HPDE6-E6E7 (cell line): ENCODE results near the gene HHAT.

ENCODE experiments used
- DNase-seq: peaks from one replicate; pipeline ENCODE4 v3.0.0; 2011; ENCODE audit warnings: missing footprints; ENCODE audit errors: extremely low spot score

The HHAT gene

GRCh38 chr1:210596641-210597040 is 267.9 kb downstream of the HHAT start:
- no peak for DNase-seq

- DNase-seq, result no peak
Observed at GRCh38 chr1:210597555-210598134, 268.9 kb downstream of the HHAT start.

DNA sequence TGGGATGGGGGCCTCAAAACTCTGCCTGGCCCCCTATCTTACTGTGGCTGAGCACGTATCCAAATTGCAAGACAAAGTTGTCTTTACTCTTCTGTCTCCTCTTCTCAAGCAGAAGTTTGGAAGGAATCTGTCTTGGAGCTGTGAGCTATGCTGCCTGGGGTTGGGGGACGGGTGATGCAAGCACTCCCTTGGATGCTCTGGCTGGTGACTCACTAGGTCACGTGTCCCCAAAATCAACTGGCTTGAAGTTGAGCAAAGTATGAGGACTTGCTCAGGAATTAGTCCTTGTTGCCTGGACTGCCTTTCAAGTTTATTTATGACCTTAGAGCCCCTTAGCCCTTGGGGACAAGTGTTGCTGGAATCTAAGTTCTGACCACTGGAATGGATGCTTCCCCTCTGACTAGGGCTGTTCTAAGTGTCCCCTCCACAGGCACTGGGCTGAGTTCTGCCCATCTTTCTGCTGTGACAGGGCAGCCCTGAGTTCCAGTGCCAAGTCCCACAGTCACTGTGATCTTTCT is 269.5 kb downstream of the HHAT start:
- no peak for DNase-seq

DNA sequence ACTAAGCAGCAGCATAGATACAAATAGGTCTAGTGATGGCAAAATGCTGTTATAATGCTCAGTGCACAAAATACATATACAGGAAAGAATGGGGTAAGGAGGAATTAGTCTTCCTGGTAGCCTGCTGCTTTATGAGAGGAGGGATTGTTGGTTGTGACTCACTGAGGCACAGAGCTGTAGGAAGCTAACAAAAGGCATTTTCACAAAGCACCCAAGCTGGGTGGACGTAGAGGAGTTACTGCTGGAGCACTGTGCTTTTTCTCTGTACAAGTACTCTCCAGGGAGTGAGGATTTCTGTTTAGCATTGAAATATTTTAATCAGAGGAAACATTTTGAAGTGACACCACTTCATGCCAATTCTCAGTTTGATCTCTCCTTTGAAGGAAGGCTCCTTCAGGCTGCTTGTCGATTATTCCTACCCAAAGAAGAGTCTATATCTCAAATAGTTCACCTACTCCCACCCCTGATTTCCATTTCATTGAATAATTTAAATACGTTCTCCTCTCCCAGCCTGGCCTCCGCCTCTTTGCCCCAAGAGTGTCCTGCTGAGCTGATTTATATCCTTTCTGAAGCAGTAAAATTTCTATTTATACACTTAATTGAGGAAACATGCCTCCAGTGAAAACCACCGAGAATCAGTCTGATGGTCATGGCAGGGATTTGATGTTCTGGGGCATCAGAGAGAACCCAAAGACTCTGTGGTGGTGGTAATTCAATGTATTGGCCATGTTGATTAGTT is 271.9 kb downstream of the HHAT start:
- no peak for DNase-seq

- DNase-seq, result no peak
Observed at GRCh38 chr1:210603123-210603522, 274.4 kb downstream of the HHAT start.

GRCh38 chr1:210605099-210605498 is 276.4 kb downstream of the HHAT start:
- DNase-seq, result no peak

DNA sequence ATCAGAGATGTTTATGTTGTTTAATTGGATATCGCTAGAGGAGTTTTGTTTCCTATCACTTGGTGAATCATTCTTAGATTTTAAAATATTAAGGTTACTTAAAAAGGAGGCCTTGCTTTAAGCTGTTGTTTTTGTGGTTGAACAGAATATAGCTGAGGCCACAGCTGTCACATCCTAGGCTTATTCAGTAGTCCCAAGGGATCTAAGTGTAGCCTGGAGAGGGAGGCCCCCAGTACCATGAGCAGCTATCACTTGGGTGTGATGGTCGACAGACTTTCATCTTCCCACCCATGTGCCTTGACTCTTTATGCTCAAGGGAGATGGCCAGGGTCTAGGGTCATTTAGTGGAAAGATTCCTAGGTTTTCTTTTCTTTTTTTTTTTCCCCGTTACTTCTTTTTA is 278.7 kb downstream of the HHAT start:
- DNase-seq, result no peak

GRCh38 chr1:210608767-210609166 is 280.1 kb downstream of the HHAT start:
- DNase-seq, result no peak

GRCh38 chr1:210616356-210616755 is 287.7 kb downstream of the HHAT start:
- DNase-seq, result no peak

GRCh38 chr1:210617293-210617692 is 288.6 kb downstream of the HHAT start:
- no peak for DNase-seq

- no peak for DNase-seq
Observed at GRCh38 chr1:210618369-210618768, 289.7 kb downstream of the HHAT start.

DNA sequence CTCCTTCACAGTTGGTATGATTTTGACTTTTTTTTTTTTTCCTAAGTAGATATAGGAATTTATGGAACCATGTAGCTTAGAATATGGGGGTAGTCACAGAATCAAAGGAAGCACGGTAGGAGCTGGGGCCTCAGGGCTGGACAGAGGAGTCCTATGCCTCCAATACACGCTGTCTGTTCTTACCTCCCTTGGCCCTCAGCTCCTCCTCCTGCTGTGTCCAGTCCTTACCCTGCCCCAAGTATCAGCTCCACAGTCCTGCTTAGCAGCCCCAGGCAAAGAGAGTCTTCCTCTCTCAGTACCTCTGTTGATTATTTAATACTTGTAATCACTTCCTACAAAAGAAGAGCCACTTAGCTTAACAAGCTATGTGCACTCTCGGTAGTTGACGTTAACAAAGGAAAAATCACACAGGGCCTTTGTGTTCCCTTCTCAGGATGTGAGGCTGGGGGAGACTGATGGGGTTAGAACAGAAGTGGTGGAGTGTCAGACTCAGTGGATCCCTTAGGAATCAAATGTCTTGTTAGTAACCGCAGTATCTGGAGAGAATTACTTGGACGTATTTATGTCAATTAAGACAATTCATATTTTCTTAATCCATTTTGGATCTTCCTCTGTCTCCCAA is 292.3 kb downstream of the HHAT start:
- no peak for DNase-seq

DNA sequence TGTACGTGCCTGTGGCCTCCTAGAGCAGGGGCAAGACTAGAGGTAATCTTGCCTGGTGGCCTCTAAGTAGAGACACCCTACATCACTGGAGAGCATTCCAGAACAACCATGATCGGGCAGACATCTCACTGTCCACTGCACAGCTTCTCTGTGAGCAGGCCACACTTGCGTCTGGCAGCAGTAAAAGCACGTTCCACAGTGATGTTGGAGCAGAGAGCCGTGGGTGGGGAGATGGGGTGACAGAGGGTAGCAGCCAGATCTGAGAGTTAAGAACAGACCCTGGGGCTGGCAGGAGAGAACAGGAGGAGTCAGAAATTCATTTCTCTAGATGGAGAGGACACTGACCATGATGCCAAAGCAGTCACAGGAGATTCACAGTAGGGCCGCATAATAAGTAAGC is 293.0 kb downstream of the HHAT start:
- no peak for DNase-seq

GRCh38 chr1:210624722-210625121 is 296.0 kb downstream of the HHAT start:
- DNase-seq, result no peak

GRCh38 chr1:210625715-210626114 is 297.0 kb downstream of the HHAT start:
- DNase-seq, result no peak

GRCh38 chr1:210626341-210626740 is 297.6 kb downstream of the HHAT start:
- DNase-seq, result no peak

DNA sequence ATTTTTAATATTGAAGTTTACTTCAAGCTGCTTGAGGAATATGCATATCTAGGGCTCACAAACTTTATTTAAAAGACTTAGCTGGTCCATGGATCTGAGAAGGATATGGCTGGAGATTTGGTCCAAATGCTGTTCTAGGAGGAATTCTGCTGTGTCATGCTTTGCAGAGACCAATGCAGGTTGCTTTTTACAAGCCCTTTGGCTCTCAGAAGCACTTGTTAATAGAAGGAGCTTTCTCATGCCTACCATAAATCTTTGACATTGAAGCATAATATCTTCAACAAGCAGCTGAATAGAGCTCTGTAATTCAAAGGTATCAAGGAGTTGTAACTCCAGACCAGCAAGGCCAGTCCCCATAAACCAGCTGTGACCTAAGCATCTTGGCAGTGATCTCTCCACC is 299.1 kb downstream of the HHAT start:
- no peak for DNase-seq

GRCh38 chr1:210629276-210629675 is 300.6 kb downstream of the HHAT start:
- DNase-seq, result no peak

DNA sequence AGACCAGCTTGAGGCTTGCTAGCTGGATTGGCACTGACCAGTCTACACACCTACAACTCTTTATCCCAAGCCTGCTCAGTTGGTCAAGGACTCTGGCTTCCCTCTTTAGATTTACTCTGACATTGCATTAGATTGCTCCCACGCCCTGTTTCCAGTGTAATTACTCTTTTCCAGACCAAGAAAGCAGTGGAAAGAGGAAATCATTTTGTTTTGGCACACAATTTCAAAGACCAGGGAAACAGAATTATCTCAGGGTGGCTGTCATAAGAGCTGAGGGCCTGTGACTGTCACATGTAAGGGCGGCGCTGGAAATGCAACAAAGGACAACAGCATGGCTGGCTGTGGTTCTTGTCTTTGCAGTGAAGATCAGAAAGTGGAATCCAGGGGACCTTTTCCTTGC is 302.7 kb downstream of the HHAT start:
- no peak for DNase-seq

- DNase-seq, result no peak
Observed at GRCh38 chr1:210633140-210633539, 304.4 kb downstream of the HHAT start.

DNA sequence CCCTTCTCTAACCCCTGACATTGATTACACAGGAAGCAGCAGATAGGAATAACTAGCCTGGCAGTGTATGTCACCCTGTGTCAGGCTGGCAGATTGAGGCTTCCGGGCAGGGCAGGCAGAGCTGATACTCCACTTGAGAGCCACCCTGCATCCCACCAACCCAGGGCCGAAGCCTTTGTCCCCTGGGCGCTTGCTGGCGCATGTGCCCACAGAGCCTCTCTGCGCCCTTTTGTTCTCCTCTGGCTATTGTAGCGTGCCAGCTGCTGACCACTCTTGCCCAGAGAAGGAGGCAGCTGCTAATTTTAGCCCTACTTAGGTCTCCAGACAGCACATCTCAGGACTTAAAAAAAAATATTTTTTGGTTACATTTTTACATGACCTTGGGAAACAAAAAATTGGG is 304.9 kb downstream of the HHAT start:
- no peak for DNase-seq

DNA sequence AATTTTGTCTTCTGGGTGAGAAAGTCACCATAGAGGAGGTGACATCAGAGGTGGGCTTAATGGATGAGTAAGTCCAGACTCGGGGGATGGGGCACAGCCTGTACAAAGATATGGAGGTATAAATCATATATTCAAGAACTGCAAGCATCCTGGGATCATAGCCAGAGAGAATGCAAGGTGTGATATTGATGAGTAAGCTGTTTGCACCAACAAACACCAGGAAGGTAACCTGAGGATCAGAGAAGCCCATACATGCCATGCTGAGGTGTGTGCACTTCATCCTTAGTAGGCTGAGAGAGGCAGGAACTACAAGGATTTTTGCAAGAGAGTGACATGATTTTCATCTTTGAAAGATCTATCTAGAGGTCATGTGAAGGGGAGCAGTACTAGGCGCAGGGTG is 306.4 kb downstream of the HHAT start:
- DNase-seq, result no peak

GRCh38 chr1:210641582-210641981 is 312.9 kb downstream of the HHAT start:
- no peak for DNase-seq
